ENCODE results near the gene EHD3. TPM values are rescaled to one million over a fixed set of nuclear protein-coding genes. Genes with fewer than 3 reads are reported as not detected.

Gene EHD3
- total RNA-seq (10 to 100 TPM; 19.1 to 20.2 TPM), polyA plus RNA-seq (1 to 10 TPM; 7.2 to 7.4 TPM)

DNA sequence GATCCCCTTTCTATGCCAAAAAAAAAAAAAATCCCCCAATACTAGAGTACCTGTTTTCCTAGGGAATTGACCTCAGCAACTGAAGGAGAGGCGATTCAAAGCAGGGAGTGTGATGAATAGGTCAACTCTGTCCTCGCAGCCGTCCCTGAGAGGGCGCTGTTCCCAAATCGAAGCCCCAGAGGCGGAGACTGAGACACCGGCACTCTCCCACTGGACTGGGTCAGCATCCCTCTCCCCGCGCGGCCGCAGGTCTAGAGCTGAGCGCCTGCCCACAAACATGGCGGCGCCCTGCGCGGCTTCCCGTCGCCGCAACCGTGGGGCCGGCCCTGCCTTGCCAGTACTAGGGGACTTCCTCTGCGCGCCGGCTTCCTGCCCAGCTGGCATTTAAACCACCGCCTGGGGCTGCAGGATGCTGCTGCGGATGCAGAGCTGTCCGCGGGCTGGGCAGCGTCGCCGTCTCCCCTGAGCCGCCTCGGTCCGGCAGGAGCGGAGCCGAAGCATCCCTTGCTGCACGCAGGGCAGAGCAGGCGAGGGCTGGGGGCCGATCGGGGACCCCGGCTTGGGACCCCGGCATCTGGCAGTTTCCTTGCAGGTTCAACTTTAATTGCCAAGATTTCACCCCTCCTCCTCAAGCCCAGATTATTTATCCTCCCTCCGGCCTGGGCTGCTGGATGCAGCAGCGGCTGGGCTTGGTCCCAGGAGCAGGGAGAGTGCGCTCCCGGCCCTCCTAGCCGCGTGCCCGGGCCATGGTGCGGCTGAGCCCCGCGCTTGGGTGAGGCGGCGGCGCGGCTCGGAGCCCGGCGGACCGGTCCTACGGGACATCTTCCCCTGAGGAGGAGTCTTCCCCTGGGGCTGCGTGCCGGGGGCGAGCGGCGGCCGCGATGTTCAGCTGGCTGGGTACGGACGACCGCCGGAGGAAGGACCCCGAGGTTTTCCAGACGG, at the start of gene EHD3:
EHD3 (plus strand) TSS at position 412 of the 942 bp plus-strand sequence; CDS start at position 882, 470 bp downstream.
- Histone ChIP-seq H3K4me1 (ENCODE audit: control insufficient read depth in 4 of 4, insufficient read depth in 4 of 4, low read length in 3 of 4) (peaks cover 0 to 7% (median 4%) of the 10 kb centered on the region in 4 donors), H3K36me3 (ENCODE audit: control insufficient read depth in 4 of 4, insufficient read depth in 3 of 4, low read depth in 1 of 4, low read length in 3 of 4) (no peaks in the 10 kb centered on the region), H3K27ac (ENCODE audit: low read depth in 1 of 2, low read length in 2 of 2) (peak within 1 kb of the TSS; percentile 32 to 56), H3K9me3 (ENCODE audit: control insufficient read depth in 4 of 4, low read length in 3 of 4) (no peaks in the 10 kb centered on the region), H3K4me3 (ENCODE audit: low read depth in 1 of 3, low read length in 3 of 3) (peak within 1 kb of the TSS; percentile 35 to 66 (median 53)), H3K27me3 (ENCODE audit: control insufficient read depth in 4 of 4, insufficient read depth in 4 of 4, low read length in 3 of 4) (peaks cover 0 to 9% (median 2%) of the 10 kb centered on the region in 4 donors), H3K9ac (ENCODE audit: low read depth in 1 of 2, low read length in 2 of 2) (no peak within 1 kb of the TSS)
- peak; percentile 99 for TF ChIP-seq YY1 (IDR thresholded peaks at IDR 0.05)
- no peak for TF ChIP-seq HNF4G (IDR thresholded peaks at IDR 0.05)
- peak in 1 of 2 donors; percentile 24 for TF ChIP-seq RXRA (IDR thresholded peaks at IDR 0.05)
- TF ChIP-seq, protein P1, sequence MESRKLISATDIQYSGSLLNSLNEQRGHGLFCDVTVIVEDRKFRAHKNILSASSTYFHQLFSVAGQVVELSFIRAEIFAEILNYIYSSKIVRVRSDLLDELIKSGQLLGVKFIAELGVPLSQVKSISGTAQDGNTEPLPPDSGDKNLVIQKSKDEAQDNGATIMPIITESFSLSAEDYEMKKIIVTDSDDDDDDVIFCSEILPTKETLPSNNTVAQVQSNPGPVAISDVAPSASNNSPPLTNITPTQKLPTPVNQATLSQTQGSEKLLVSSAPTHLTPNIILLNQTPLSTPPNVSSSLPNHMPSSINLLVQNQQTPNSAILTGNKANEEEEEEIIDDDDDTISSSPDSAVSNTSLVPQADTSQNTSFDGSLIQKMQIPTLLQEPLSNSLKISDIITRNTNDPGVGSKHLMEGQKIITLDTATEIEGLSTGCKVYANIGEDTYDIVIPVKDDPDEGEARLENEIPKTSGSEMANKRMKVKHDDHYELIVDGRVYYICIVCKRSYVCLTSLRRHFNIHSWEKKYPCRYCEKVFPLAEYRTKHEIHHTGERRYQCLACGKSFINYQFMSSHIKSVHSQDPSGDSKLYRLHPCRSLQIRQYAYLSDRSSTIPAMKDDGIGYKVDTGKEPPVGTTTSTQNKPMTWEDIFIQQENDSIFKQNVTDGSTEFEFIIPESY (IDR thresholded peaks at IDR 0.05), result no peak
- no peak for TF ChIP-seq NR2F2 (IDR thresholded peaks at IDR 0.05)
- TF ChIP-seq, protein P2, sequence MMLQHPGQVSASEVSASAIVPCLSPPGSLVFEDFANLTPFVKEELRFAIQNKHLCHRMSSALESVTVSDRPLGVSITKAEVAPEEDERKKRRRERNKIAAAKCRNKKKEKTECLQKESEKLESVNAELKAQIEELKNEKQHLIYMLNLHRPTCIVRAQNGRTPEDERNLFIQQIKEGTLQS (IDR thresholded peaks at IDR 0.05), result no peak
- peak; percentile 66 to 72 for TF ChIP-seq RAD21 (IDR thresholded peaks at IDR 0.05)
- no peak for TF ChIP-seq FOXA1 (IDR thresholded peaks at IDR 0.05)
- TF ChIP-seq GABPA (IDR thresholded peaks at IDR 0.05 in 1 of 2, conservative IDR thresholded peaks at IDR 0.05 in 1 of 2), result no peak
- no peak for TF ChIP-seq EGR1 (IDR thresholded peaks at IDR 0.05; ENCODE audit: low read depth in 2 of 2)
- TF ChIP-seq TAF1 (conservative IDR thresholded peaks at IDR 0.05), result no peak
- no peak for TF ChIP-seq HNF4A (conservative IDR thresholded peaks at IDR 0.05)
- TF ChIP-seq, protein P3, sequence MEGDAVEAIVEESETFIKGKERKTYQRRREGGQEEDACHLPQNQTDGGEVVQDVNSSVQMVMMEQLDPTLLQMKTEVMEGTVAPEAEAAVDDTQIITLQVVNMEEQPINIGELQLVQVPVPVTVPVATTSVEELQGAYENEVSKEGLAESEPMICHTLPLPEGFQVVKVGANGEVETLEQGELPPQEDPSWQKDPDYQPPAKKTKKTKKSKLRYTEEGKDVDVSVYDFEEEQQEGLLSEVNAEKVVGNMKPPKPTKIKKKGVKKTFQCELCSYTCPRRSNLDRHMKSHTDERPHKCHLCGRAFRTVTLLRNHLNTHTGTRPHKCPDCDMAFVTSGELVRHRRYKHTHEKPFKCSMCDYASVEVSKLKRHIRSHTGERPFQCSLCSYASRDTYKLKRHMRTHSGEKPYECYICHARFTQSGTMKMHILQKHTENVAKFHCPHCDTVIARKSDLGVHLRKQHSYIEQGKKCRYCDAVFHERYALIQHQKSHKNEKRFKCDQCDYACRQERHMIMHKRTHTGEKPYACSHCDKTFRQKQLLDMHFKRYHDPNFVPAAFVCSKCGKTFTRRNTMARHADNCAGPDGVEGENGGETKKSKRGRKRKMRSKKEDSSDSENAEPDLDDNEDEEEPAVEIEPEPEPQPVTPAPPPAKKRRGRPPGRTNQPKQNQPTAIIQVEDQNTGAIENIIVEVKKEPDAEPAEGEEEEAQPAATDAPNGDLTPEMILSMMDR (IDR thresholded peaks at IDR 0.05; ENCODE audit: low read depth, low read length, missing input control), result peak; percentile 48
- TF ChIP-seq SP1 (IDR thresholded peaks at IDR 0.05), result no peak
- TF ChIP-seq JUND (IDR thresholded peaks at IDR 0.05), result no peak
- peak; percentile 85 for DNase-seq (ENCODE audit: low spot score)
- 4% methylated on average over 74 of the region's 74 CpGs for WGBS

DNA sequence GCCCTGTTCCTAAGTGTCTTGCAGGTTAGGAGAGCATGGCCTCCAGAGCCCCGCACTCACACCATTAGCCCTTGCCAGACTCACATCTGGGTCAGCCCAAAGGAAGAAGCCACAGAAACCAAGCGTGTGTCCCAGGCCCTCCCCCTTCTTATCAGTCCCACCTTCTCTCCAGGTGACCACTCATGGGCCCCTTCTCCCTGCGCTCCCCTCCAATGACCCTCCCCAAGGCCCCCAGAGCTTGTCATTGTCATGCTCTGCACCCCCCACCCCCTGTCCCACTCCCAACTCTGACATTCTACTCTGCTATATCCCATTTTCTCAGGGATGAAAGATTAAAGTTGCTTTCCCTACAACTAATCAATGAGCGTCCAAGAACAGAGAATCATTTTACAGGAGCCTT, 46.8 kb upstream of the EHD3 start:
- Histone ChIP-seq H3K4me1 (ENCODE audit: control insufficient read depth in 4 of 4, insufficient read depth in 4 of 4, low read length in 3 of 4) (no peaks in the 10 kb centered on the region), H3K27ac (ENCODE audit: low read depth in 1 of 2, low read length in 2 of 2) (no peak overlapping the region), H3K9me3 (ENCODE audit: control insufficient read depth in 4 of 4, low read length in 3 of 4) (peaks cover 0 to 3% (median 0%) of the 10 kb centered on the region in 4 donors), H3K4me3 (ENCODE audit: low read depth in 1 of 3, low read length in 3 of 3) (no peak overlapping the region), H3K36me3 (ENCODE audit: control insufficient read depth in 4 of 4, insufficient read depth in 3 of 4, low read depth in 1 of 4, low read length in 3 of 4) (no peaks in the 10 kb centered on the region), H3K27me3 (ENCODE audit: control insufficient read depth in 4 of 4, insufficient read depth in 4 of 4, low read length in 3 of 4) (peaks cover 0 to 3% (median 0%) of the 10 kb centered on the region in 4 donors), H3K9ac (ENCODE audit: low read depth in 1 of 2, low read length in 2 of 2) (no peak overlapping the region)
- TF ChIP-seq GABPA (IDR thresholded peaks at IDR 0.05 in 1 of 2, conservative IDR thresholded peaks at IDR 0.05 in 1 of 2), result no peak
- TF ChIP-seq, protein P2 (IDR thresholded peaks at IDR 0.05), result no peak
- no peak for TF ChIP-seq RXRA (IDR thresholded peaks at IDR 0.05)
- no peak for TF ChIP-seq FOXA1 (IDR thresholded peaks at IDR 0.05)
- TF ChIP-seq JUND (IDR thresholded peaks at IDR 0.05), result no peak
- TF ChIP-seq, protein P4, sequence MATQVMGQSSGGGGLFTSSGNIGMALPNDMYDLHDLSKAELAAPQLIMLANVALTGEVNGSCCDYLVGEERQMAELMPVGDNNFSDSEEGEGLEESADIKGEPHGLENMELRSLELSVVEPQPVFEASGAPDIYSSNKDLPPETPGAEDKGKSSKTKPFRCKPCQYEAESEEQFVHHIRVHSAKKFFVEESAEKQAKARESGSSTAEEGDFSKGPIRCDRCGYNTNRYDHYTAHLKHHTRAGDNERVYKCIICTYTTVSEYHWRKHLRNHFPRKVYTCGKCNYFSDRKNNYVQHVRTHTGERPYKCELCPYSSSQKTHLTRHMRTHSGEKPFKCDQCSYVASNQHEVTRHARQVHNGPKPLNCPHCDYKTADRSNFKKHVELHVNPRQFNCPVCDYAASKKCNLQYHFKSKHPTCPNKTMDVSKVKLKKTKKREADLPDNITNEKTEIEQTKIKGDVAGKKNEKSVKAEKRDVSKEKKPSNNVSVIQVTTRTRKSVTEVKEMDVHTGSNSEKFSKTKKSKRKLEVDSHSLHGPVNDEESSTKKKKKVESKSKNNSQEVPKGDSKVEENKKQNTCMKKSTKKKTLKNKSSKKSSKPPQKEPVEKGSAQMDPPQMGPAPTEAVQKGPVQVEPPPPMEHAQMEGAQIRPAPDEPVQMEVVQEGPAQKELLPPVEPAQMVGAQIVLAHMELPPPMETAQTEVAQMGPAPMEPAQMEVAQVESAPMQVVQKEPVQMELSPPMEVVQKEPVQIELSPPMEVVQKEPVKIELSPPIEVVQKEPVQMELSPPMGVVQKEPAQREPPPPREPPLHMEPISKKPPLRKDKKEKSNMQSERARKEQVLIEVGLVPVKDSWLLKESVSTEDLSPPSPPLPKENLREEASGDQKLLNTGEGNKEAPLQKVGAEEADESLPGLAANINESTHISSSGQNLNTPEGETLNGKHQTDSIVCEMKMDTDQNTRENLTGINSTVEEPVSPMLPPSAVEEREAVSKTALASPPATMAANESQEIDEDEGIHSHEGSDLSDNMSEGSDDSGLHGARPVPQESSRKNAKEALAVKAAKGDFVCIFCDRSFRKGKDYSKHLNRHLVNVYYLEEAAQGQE (IDR thresholded peaks at IDR 0.05), result no peak
- TF ChIP-seq, protein P1 (IDR thresholded peaks at IDR 0.05), result no peak
- no peak for TF ChIP-seq SP1 (IDR thresholded peaks at IDR 0.05)
- TF ChIP-seq HNF4A (conservative IDR thresholded peaks at IDR 0.05), result no peak
- TF ChIP-seq FOXA2 (IDR thresholded peaks at IDR 0.05), result no peak
- no peak for TF ChIP-seq EGR1 (IDR thresholded peaks at IDR 0.05; ENCODE audit: low read depth in 2 of 2)
- no peak for DNase-seq (ENCODE audit: low spot score)
- WGBS, result 86% methylated on average over 4 of the region's 4 CpGs
